Fibroblast of lung (primary cell): ENCODE data around the gene FCHSD1. TPM values are rescaled to one million over a fixed set of nuclear protein-coding genes. Genes with fewer than 3 reads are reported as not detected.

Experiments
- DNase-seq, 2 donors: peaks; one replicate each; pipeline versions ENCODE4 v3.0.0 to v3.0.0-alpha.2; 2010; ENCODE audit warnings: low read depth in 2 of 2
- H2AFZ ChIP-seq: 2 replicates; pipeline ENCODE4 v1.5.1; 2012; ENCODE audit warnings: low read length, control low read depth, inconsistent platforms
- H3K27ac ChIP-seq: 2 replicates; pipeline ENCODE4 v1.5.1; 2011; ENCODE audit warnings: low read length, control low read depth; ENCODE audit not compliant: insufficient read depth
- H3K27me3 ChIP-seq: 2 replicates; pipeline ENCODE4 v1.5.1; 2011; ENCODE audit warnings: mild to moderate bottlenecking, low read length; ENCODE audit not compliant: control insufficient read depth, insufficient read depth
- H3K36me3 ChIP-seq: 2 replicates; pipeline ENCODE4 v1.5.1; 2011; ENCODE audit warnings: low read length; ENCODE audit not compliant: control insufficient read depth, insufficient read depth
- H3K4me1 ChIP-seq: 2 replicates; pipeline ENCODE4 v1.5.1; 2011; ENCODE audit warnings: low read length; ENCODE audit not compliant: control insufficient read depth, insufficient read depth; ENCODE audit errors: extremely low read depth
- H3K4me2 ChIP-seq: 2 replicates; pipeline ENCODE4 v1.5.1; 2011; ENCODE audit warnings: low read length, control low read depth; ENCODE audit not compliant: insufficient read depth; ENCODE audit errors: extremely low read depth
- H3K4me3 ChIP-seq, 4 experiments: fragments of 200-600 bp in 1 of 4; sonication (generic) in 1 of 4; replicated peaks in 1 of 4; 2 replicates each; pipeline ENCODE4 v1.5.1; 2011 to 2016; ENCODE audit warnings: low read length in 4 of 4, low read depth in 3 of 4, mild to moderate bottlenecking in 3 of 4, control low read depth in 2 of 4, inconsistent platforms in 1 of 4, mixed read lengths in 1 of 4; ENCODE audit not compliant: insufficient read depth in 1 of 4; ENCODE audit errors: control extremely low read depth in 1 of 4
- H3K79me2 ChIP-seq: 2 replicates; pipeline ENCODE4 v1.5.1; 2012; ENCODE audit warnings: mild to moderate bottlenecking, low read length, inconsistent platforms; ENCODE audit not compliant: control insufficient read depth, insufficient read depth
- H3K9ac ChIP-seq: 2 replicates; pipeline ENCODE4 v1.5.1; 2011; ENCODE audit warnings: mild to moderate bottlenecking, low read length, control low read depth; ENCODE audit not compliant: insufficient read depth
- H3K9me3 ChIP-seq: 2 replicates; pipeline ENCODE4 v1.5.1; 2012; ENCODE audit warnings: low read depth, low read length; ENCODE audit not compliant: control insufficient read depth, insufficient read depth
- H4K20me1 ChIP-seq: 2 replicates; pipeline ENCODE4 v1.5.1; 2011; ENCODE audit warnings: low read length; ENCODE audit not compliant: control insufficient read depth, insufficient read depth; ENCODE audit errors: extremely low read depth
- EZH2 ChIP-seq: IDR thresholded peaks from 2 replicates; pipeline ENCODE4 v1.5.1; 2012; ENCODE audit warnings: low read length, control low read depth, mild to moderate bottlenecking; ENCODE audit errors: missing control alignments
- polyA plus RNA-seq, 2 donors: library from polyadenylated mRNA; depleted of rRNA in 1 of 2; stranded (reverse) in 1 of 2; unstranded in 1 of 2; fragments of >200 nt; gene quantifications; 2 replicates each; pipeline ENCODE4 v1.2.1, GENCODE V29; 2011 to 2012; ENCODE audit warnings: missing spikeins in 1 of 2
- total RNA-seq: library from RNA; depleted of rRNA; stranded (reverse); fragments of >200 nt; gene quantifications from 2 replicates; pipeline ENCODE4 v1.2.1, GENCODE V29; 2014
- TF ChIP-seq, protein P1 (sequence below), 2 donors: IDR thresholded peaks in 1 of 2; conservative IDR thresholded peaks in 1 of 2; 1 replicate in 1 of 2; 2 replicates in 1 of 2; pipeline ENCODE4 v1.5.1; 2011 to 2012; ENCODE audit warnings: low read length in 2 of 2, control low read depth in 1 of 2, inconsistent platforms in 1 of 2, low read depth in 1 of 2, mild to moderate bottlenecking in 1 of 2

The FCHSD1 gene
- total and polyA plus RNA-seq, 2 donors (not counting 1 experiment from before 2014, with no cell fraction given) = 19.1 to 25.6 TPM

- no peaks in the 10 kb centered on the region for H3K36me3 ChIP-seq
- H3K27ac ChIP-seq = no peak overlapping the region
- no peaks in the 10 kb centered on the region for H3K4me1 ChIP-seq
- H3K79me2 ChIP-seq = peaks cover 39% of the 10 kb centered on the region
- H2AFZ ChIP-seq = no peak overlapping the region
- H3K4me3 ChIP-seq = no peak overlapping the region
- no peaks in the 10 kb centered on the region for H4K20me1 ChIP-seq
- no peak overlapping the region for H3K4me2 ChIP-seq
- no peaks in the 10 kb centered on the region for H3K9me3 ChIP-seq
- H3K9ac ChIP-seq = no peak overlapping the region
- no peaks in the 10 kb centered on the region for H3K27me3 ChIP-seq
- peak; percentile 27 to 66 for DNase-seq
- TF ChIP-seq, protein P1, sequence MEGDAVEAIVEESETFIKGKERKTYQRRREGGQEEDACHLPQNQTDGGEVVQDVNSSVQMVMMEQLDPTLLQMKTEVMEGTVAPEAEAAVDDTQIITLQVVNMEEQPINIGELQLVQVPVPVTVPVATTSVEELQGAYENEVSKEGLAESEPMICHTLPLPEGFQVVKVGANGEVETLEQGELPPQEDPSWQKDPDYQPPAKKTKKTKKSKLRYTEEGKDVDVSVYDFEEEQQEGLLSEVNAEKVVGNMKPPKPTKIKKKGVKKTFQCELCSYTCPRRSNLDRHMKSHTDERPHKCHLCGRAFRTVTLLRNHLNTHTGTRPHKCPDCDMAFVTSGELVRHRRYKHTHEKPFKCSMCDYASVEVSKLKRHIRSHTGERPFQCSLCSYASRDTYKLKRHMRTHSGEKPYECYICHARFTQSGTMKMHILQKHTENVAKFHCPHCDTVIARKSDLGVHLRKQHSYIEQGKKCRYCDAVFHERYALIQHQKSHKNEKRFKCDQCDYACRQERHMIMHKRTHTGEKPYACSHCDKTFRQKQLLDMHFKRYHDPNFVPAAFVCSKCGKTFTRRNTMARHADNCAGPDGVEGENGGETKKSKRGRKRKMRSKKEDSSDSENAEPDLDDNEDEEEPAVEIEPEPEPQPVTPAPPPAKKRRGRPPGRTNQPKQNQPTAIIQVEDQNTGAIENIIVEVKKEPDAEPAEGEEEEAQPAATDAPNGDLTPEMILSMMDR (conservative IDR thresholded peaks at IDR 0.05 in 1 of 2, IDR thresholded peaks at IDR 0.05 in 1 of 2; ENCODE audit: low read depth in 1 of 2, low read length in 2 of 2) = no peak
These were observed 52.5 kb downstream of the FCHSD1 start for GRCh38 chr5:141598391-141599345.

GRCh38 chr5:141597814-141598213 is 53.4 kb downstream of the FCHSD1 start:
- Histone ChIP-seq H3K4me3 (no peak overlapping the region), H3K79me2 (peaks cover 32% of the 10 kb centered on the region), H4K20me1 (no peaks in the 10 kb centered on the region), H3K4me1 (no peaks in the 10 kb centered on the region), H3K9me3 (no peaks in the 10 kb centered on the region), H2AFZ (no peak overlapping the region), H3K27ac (no peak overlapping the region), H3K4me2 (no peak overlapping the region), H3K36me3 (no peaks in the 10 kb centered on the region), H3K9ac (no peak overlapping the region), H3K27me3 (no peaks in the 10 kb centered on the region)
- TF ChIP-seq, protein P1 (conservative IDR thresholded peaks at IDR 0.05 in 1 of 2, IDR thresholded peaks at IDR 0.05 in 1 of 2; ENCODE audit: low read depth in 1 of 2, low read length in 2 of 2) = no peak
- no peak for DNase-seq

DNA sequence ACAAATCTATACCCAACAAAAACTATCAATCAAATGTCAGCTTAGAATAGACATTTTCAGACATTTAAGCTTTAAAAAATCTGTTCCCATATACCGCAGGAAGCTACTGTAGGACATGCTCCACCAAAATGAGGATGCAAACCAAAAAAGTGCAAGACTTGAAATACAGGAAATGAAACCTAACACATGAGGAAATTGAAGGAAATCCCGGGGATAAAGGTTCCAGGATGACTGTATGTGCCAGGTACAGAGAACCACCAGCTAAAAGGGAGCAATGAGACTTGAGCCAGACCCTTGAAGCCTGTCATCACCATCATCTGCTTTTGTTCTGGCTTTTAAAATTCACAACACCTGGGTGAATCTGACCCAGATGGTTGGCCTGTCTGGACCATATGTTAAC is 53.8 kb downstream of the FCHSD1 start:
- Histone ChIP-seq H2AFZ (no peak overlapping the region), H3K79me2 (peaks cover 27% of the 10 kb centered on the region), H3K4me3 (no peak overlapping the region), H3K27ac (no peak overlapping the region), H3K4me1 (no peaks in the 10 kb centered on the region), H3K27me3 (no peaks in the 10 kb centered on the region), H3K9ac (no peak overlapping the region), H4K20me1 (no peaks in the 10 kb centered on the region), H3K4me2 (no peak overlapping the region), H3K36me3 (no peaks in the 10 kb centered on the region), H3K9me3 (no peaks in the 10 kb centered on the region)
- no peak for DNase-seq
- no peak for TF ChIP-seq EZH2
- TF ChIP-seq, protein P1 (conservative IDR thresholded peaks at IDR 0.05 in 1 of 2, IDR thresholded peaks at IDR 0.05 in 1 of 2; ENCODE audit: low read depth in 1 of 2, low read length in 2 of 2) = no peak
